ENCODE results near the gene XPO4.
"Not testable (repeated sequence)": the region's sequence is repeated elsewhere in the genome, so short reads cannot be mapped to it uniquely, and the experiment has no call there.

XPO4 gene

GRCh38 chr13:20779405-20779804, 123.1 kb downstream of the XPO4 start:
- DNase-seq = no peak

GRCh38 chr13:20778311-20778710, 124.2 kb downstream of the XPO4 start:
- no peak for DNase-seq

- no peak for DNase-seq
Measured at GRCh38 chr13:20776751-20777150, 125.8 kb downstream of the XPO4 start.

GRCh38 chr13:20775961-20776360, 126.6 kb downstream of the XPO4 start:
- no peak for DNase-seq

- DNase-seq = no peak
Measured at GRCh38 chr13:20774746-20775145, 127.8 kb downstream of the XPO4 start.

- DNase-seq = peak; percentile 97
Measured at GRCh38 chr13:20773194-20774080, 129.1 kb downstream of the XPO4 start, which contains the start of gene EEF1AKMT1. Gene EEF1AKMT1, minus strand, starts transcription at chr13:20773961. Its CDS starts 16,363 bp downstream, at chr13:20757598.

- DNase-seq = no peak
Measured at GRCh38 chr13:20772401-20773131, 130.0 kb downstream of the XPO4 start.

GRCh38 chr13:20769834-20770233, 132.7 kb downstream of the XPO4 start:
- DNase-seq = no peak

- no peak for DNase-seq
Measured at GRCh38 chr13:20769091-20769490, 133.5 kb downstream of the XPO4 start.

GRCh38 chr13:20767309-20767943, 135.1 kb downstream of the XPO4 start:
- DNase-seq = no peak

GRCh38 chr13:20760872-20761271, 141.7 kb downstream of the XPO4 start:
- no peak for DNase-seq

GRCh38 chr13:20754009-20754408, 148.5 kb downstream of the XPO4 start:
- no peak for DNase-seq

- no peak for DNase-seq
Measured at GRCh38 chr13:20749377-20749776, 153.2 kb downstream of the XPO4 start.

GRCh38 chr13:20743830-20744404, 158.6 kb downstream of the XPO4 start:
- DNase-seq = not testable (repeated sequence)

GRCh38 chr13:20740021-20740420, 162.5 kb downstream of the XPO4 start:
- DNase-seq = no peak

- no peak for DNase-seq
Measured at GRCh38 chr13:20738616-20739015, 163.9 kb downstream of the XPO4 start.

- DNase-seq = no peak
Measured at GRCh38 chr13:20729633-20730585, 172.6 kb downstream of the XPO4 start.

- peak; percentile 70 for DNase-seq
Measured at GRCh38 chr13:20728579-20729311, 173.8 kb downstream of the XPO4 start.

- no peak for DNase-seq
Measured at GRCh38 chr13:20727856-20728255, 174.7 kb downstream of the XPO4 start.
